ENCODE measurements around the gene CHD2.

- TF ChIP-seq POLR2A (IDR thresholded peaks at IDR 0.05) (no peak), POLR2AphosphoS5 (IDR thresholded peaks at IDR 0.05; ENCODE audit: insufficient read depth in 1 of 2, low read depth in 1 of 2) (no peak), CTCF (IDR thresholded peaks at IDR 0.05) (no peak)
Observed at GRCh38 chr15:93048759-93049161, 148.6 kb downstream of the CHD2 start.
